GM19438 (cell line): ENCODE results near the gene ARHGAP5.

Source experiments
- ATAC-seq: cut with Tn5 transposase; IDR thresholded peaks from one replicate; pipeline ENCODE4 v1.9.1; 2021; ENCODE audit warnings: low read depth; ENCODE audit not compliant: unreplicated experiment

The ARHGAP5 gene

GRCh38 chr14:32074887-32075572 lies 2.1 kb upstream of the ARHGAP5 start:
- ATAC-seq: no peak

- peak; percentile 22 for ATAC-seq
These were observed 1.3 kb upstream of the ARHGAP5 start for GRCh38 chr14:32075672-32076277.

GRCh38 chr14:32076278-32077080 lies 625 bp upstream of the ARHGAP5 start:
- peak; percentile 45 for ATAC-seq

- ATAC-seq: no peak
These were observed 1.1 kb downstream of the ARHGAP5 start for GRCh38 chr14:32078023-32078857.

- no peak for ATAC-seq
These were observed 1.7 kb downstream of the ARHGAP5 start for GRCh38 chr14:32078858-32079216.

GRCh38 chr14:32079264-32079663 lies 2.2 kb downstream of the ARHGAP5 start:
- no peak for ATAC-seq

GRCh38 chr14:32080001-32080510 lies 3.0 kb downstream of the ARHGAP5 start:
- ATAC-seq: no peak

GRCh38 chr14:32081901-32082300 lies 4.8 kb downstream of the ARHGAP5 start:
- ATAC-seq: no peak

- no peak for ATAC-seq
These were observed 6.2 kb downstream of the ARHGAP5 start for GRCh38 chr14:32083315-32083624.

GRCh38 chr14:32083789-32084188 lies 6.7 kb downstream of the ARHGAP5 start:
- no peak for ATAC-seq

GRCh38 chr14:32085182-32085844 lies 8.2 kb downstream of the ARHGAP5 start:
- no peak for ATAC-seq

GRCh38 chr14:32085845-32086383 lies 8.8 kb downstream of the ARHGAP5 start:
- no peak for ATAC-seq

GRCh38 chr14:32087173-32087861 lies 10.2 kb downstream of the ARHGAP5 start:
- ATAC-seq: no peak

- no peak for ATAC-seq
These were observed 10.8 kb downstream of the ARHGAP5 start for GRCh38 chr14:32087907-32088306.

GRCh38 chr14:32090686-32091085 lies 13.6 kb downstream of the ARHGAP5 start:
- ATAC-seq: no peak

GRCh38 chr14:32099473-32099872 lies 22.4 kb downstream of the ARHGAP5 start:
- ATAC-seq: no peak

- no peak for ATAC-seq
These were observed 23.1 kb downstream of the ARHGAP5 start for GRCh38 chr14:32100175-32100574.

GRCh38 chr14:32102152-32102787 lies 25.2 kb downstream of the ARHGAP5 start:
- ATAC-seq: peak; percentile 88

- no peak for ATAC-seq
These were observed 25.9 kb downstream of the ARHGAP5 start for GRCh38 chr14:32102968-32103367.
